Gastroesophageal sphincter (tissue), 3 donors: ENCODE measurements around the gene KRT23.

Experiments
- CTCF ChIP-seq, 4 experiments: fragments of 200-600 bp in 2 of 4; fragments of 450-650 bp in 2 of 4; sonication (generic) in 1 of 4; IDR thresholded peaks; one replicate each; pipeline ENCODE4 v1.5.1; 2017 to 2019; ENCODE audit warnings: antibody characterized with exemption in 4 of 4, mild to moderate bottlenecking in 2 of 4, moderate library complexity in 2 of 4
- EP300 ChIP-seq: sonication (generic); formaldehyde crosslinking; IDR thresholded peaks from one replicate; pipeline ENCODE4 v1.6.1; 2017; ENCODE audit warnings: antibody characterized with exemption, mild to moderate bottlenecking
- POLR2A ChIP-seq, 2 donors: fragments of 450-650 bp; IDR thresholded peaks; one replicate each; pipeline ENCODE4 v1.6.1; 2017; ENCODE audit warnings: antibody characterized with exemption in 2 of 2, mild to moderate bottlenecking in 2 of 2, moderate library complexity in 1 of 2
- POLR2AphosphoS5 ChIP-seq: sonication (generic); formaldehyde crosslinking; IDR thresholded peaks from one replicate; pipeline ENCODE4 v1.6.1; 2017; ENCODE audit warnings: antibody characterized with exemption

- TF ChIP-seq CTCF (IDR thresholded peaks at IDR 0.05): no peak
- TF ChIP-seq POLR2AphosphoS5: no peak
- no peak for TF ChIP-seq POLR2A (IDR thresholded peaks at IDR 0.05)
- no peak for TF ChIP-seq EP300
Observed at GRCh38 chr17:40896916-40897455, 40.5 kb downstream of the KRT23 start.
